22Rv1 (cell line): ENCODE results near the gene WDR48.

Experiments used
- CTCF ChIP-seq: fragments of 450-650 bp; IDR thresholded peaks from 2 replicates; pipeline ENCODE4 v1.5.1; 2017; ENCODE audit warnings: mild to moderate bottlenecking
- ZFX ChIP-seq: fragments of 450-650 bp; IDR thresholded peaks from 2 replicates; pipeline ENCODE4 v1.6.1; 2017; ENCODE audit warnings: antibody characterized with exemption, borderline replicate concordance

GRCh38 chr3:39139442-39139841 lies 87.6 kb downstream of the WDR48 start:
- TF ChIP-seq CTCF = no peak
- no peak for TF ChIP-seq ZFX
